ENCODE measurements around the gene SH3PXD2B.

DNA sequence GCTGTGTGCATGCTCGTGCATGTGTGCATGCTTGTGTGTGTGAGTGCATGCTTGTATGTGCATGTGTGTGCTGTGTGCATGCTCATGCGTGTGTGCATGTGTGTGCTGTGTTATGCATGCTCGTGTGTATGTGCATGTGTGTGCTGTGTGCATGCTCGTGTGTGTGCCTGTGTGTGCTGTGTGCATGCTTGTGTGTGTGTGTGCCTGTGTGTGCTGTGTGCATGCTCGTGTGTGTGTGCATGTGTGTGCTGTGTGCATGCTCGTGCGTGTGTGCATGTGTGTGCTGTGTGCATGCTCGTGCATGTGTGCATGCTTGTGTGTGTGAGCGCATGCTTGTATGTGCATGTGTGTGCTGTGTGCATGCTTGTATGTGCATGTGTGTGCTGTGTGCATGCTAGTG lies 30.3 kb upstream of the SH3PXD2B start:
- no peak for TF ChIP-seq EZH2phosphoT487 (IDR thresholded peaks at IDR 0.05; ENCODE audit: insufficient read depth, low read depth)
- TF ChIP-seq EZH2 (IDR thresholded peaks at IDR 0.05; ENCODE audit: insufficient read depth, poor library complexity, severe bottlenecking), result no peak
